Breast epithelium (tissue), 4 donors: Measurements from ENCODE around the gene KIAA1217. TPM values are rescaled to one million over a fixed set of nuclear protein-coding genes. Genes with fewer than 3 reads are reported as not detected.

ENCODE experiments used
- DNase-seq, 2 donors: peaks; one replicate each; pipeline ENCODE4 v3.0.0-alpha.2; 2019; ENCODE audit warnings: low spot score in 2 of 2
- H3K27ac ChIP-seq, 2 donors: fragments of 200-600 bp; sonication (generic) in 1 of 2; one replicate each; pipeline ENCODE4 v1.5.1; 2016 to 2019; ENCODE audit warnings: mild to moderate bottlenecking in 1 of 2
- H3K27me3 ChIP-seq, 2 donors: fragments of 200-600 bp; sonication (generic) in 1 of 2; one replicate each; pipeline versions ENCODE4 v1.5.1 to v1.6.0; 2017 to 2019; ENCODE audit warnings: control low read depth in 1 of 2, mild to moderate bottlenecking in 1 of 2
- H3K36me3 ChIP-seq: fragments of 200-600 bp; one replicate; pipeline ENCODE4 v1.5.1; 2019
- H3K4me1 ChIP-seq, 2 donors: fragments of 200-600 bp; sonication (generic); one replicate each; pipeline ENCODE4 v1.5.1; 2016 to 2019; ENCODE audit warnings: control low read depth in 1 of 2
- H3K4me3 ChIP-seq, 3 donors: fragments of 200-600 bp; sonication (generic); 1 replicate in 2 of 3; 2 replicates in 1 of 3; pipeline ENCODE4 v1.5.1; 2016 to 2019; ENCODE audit warnings: mild to moderate bottlenecking in 3 of 3, moderate library complexity in 2 of 3
- H3K9me3 ChIP-seq, 2 donors: fragments of 200-600 bp; sonication (generic) in 1 of 2; one replicate each; pipeline ENCODE4 v1.5.1; 2016 to 2019; ENCODE audit warnings: control low read depth in 1 of 2
- POLR2A ChIP-seq: fragments of 450-650 bp; IDR thresholded peaks from one replicate; pipeline ENCODE4 v1.6.1; 2016; ENCODE audit warnings: antibody characterized with exemption, mild to moderate bottlenecking, moderate library complexity
- POLR2AphosphoS5 ChIP-seq, 3 donors: sonication (generic); formaldehyde crosslinking; IDR thresholded peaks; one replicate each; pipeline ENCODE4 v1.6.1; 2017; ENCODE audit warnings: antibody characterized with exemption in 3 of 3
- intact Hi-C: fragments of 100-400 bp; cut with DNase I; formaldehyde crosslinking; loops from one replicate; pipeline ENCODE4 v1.15.1; 2023; ENCODE audit warnings: low total_unique reads
- total RNA-seq, 3 donors: library from RNA; depleted of rRNA; stranded (reverse); fragments of >200 nt; gene quantifications; one replicate each; pipeline ENCODE4 v1.1.0, GENCODE V29; 2016
- TF ChIP-seq, protein P1 (sequence below), 3 donors: fragments of 450-650 bp; IDR thresholded peaks; one replicate each; pipeline ENCODE4 v1.5.1; 2016 to 2017; ENCODE audit warnings: antibody characterized with exemption in 3 of 3, mild to moderate bottlenecking in 3 of 3, moderate library complexity in 3 of 3

Gene KIAA1217
- total RNA-seq, 3 donors from 2014 or later, result 19.7 to 154 (median 83.6) TPM

DNA sequence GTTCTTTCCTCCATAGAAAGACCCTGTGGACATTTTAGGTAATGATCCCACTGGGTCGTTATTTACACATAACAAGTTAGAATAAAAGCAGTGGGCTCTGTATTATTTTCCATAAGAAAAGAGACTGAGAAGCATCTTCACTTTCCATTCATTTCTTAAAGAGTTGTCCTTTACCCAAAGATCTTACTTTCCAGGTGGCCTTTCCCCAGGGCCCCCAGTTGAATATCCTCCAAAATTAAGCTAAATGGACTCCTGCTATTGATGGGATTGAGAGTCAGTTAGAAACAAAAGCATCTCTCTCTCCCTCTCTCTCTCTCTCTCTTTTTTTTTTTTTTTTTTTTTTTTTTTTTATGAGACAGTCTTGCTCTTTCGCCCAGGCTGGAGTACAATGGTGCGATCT is 224.8 kb downstream of the KIAA1217 start:
- no peak overlapping the region for H3K27ac ChIP-seq
- no peaks in the 10 kb centered on the region for H3K27me3 ChIP-seq
- TF ChIP-seq POLR2A (no peak), POLR2AphosphoS5 (IDR thresholded peaks at IDR 0.05) (no peak)
- TF ChIP-seq, protein P1, sequence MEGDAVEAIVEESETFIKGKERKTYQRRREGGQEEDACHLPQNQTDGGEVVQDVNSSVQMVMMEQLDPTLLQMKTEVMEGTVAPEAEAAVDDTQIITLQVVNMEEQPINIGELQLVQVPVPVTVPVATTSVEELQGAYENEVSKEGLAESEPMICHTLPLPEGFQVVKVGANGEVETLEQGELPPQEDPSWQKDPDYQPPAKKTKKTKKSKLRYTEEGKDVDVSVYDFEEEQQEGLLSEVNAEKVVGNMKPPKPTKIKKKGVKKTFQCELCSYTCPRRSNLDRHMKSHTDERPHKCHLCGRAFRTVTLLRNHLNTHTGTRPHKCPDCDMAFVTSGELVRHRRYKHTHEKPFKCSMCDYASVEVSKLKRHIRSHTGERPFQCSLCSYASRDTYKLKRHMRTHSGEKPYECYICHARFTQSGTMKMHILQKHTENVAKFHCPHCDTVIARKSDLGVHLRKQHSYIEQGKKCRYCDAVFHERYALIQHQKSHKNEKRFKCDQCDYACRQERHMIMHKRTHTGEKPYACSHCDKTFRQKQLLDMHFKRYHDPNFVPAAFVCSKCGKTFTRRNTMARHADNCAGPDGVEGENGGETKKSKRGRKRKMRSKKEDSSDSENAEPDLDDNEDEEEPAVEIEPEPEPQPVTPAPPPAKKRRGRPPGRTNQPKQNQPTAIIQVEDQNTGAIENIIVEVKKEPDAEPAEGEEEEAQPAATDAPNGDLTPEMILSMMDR (IDR thresholded peaks at IDR 0.05), result no peak

DNA sequence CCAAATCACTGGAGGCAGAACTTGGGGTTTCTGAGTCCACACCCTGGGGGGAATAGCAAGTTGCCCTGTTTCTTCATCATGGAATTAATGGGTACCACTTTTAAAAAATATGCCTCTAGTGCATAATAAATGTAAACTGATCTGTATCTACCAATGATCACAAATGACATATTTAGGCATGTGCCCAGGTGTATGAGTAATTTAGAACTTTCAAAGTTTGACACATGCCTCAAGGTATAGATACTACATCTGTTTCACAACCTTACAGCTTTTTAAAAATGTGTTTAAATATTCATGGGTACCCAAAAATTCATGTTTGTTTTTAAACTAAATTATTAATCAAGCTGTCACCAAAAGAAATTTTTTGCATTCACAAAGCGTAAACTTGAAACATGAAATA is 226.0 kb downstream of the KIAA1217 start:
- Histone ChIP-seq H3K27me3 (no peaks in the 10 kb centered on the region), H3K4me3 (no peak overlapping the region), H3K36me3 (no peaks in the 10 kb centered on the region), H3K9me3 (no peaks in the 10 kb centered on the region), H3K4me1 (no peaks in the 10 kb centered on the region), H3K27ac (no peak overlapping the region)
- TF ChIP-seq POLR2A (no peak), POLR2AphosphoS5 (IDR thresholded peaks at IDR 0.05) (no peak)
- TF ChIP-seq, protein P1 (IDR thresholded peaks at IDR 0.05), result no peak
- intact Hi-C loops, result loop anchor here (10.0 kb wide), 1 partner anchor 790 kb away; no protein-coding TSS in a partner anchor
- DNase-seq, result no peak

More for the DNA sequence above, 224.8 kb downstream of the KIAA1217 start:
- no peaks in the 10 kb centered on the region for H3K4me1 ChIP-seq
- no peaks in the 10 kb centered on the region for H3K9me3 ChIP-seq
- H3K4me3 ChIP-seq, result no peak overlapping the region
- DNase-seq, result no peak
- H3K36me3 ChIP-seq, result no peaks in the 10 kb centered on the region
- intact Hi-C loops, result loop anchor here (10.0 kb wide), 1 partner anchor 791 kb away; no protein-coding TSS in a partner anchor

DNA sequence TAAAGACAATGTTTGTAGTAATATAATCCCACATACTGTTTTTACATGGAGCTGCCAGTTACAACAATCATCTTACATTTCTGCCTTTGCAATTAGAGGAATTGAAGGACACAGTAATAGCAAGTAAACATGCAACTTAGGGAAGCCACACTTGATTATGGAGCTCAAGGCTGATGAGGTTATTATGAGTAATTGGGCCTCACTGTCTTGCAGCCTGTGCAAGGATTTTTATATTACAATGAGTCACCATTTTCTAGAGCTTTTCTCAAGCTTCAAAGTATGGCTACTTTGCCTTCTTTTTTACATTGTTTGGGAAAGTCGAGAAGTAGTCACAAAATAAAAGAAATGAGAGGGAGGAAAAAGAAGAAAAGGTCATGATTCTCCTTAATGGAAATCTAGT is 226.4 kb downstream of the KIAA1217 start:
- DNase-seq, result no peak
- TF ChIP-seq POLR2AphosphoS5 (IDR thresholded peaks at IDR 0.05) (no peak), POLR2A (no peak)
- TF ChIP-seq, protein P1 (IDR thresholded peaks at IDR 0.05), result no peak
- Histone ChIP-seq H3K27me3 (no peaks in the 10 kb centered on the region), H3K27ac (no peak overlapping the region), H3K9me3 (no peaks in the 10 kb centered on the region), H3K4me3 (no peak overlapping the region), H3K36me3 (no peaks in the 10 kb centered on the region), H3K4me1 (no peaks in the 10 kb centered on the region)
- intact Hi-C loops, result loop anchor here (10.0 kb wide), 1 partner anchor 789 kb away; no protein-coding TSS in a partner anchor

DNA sequence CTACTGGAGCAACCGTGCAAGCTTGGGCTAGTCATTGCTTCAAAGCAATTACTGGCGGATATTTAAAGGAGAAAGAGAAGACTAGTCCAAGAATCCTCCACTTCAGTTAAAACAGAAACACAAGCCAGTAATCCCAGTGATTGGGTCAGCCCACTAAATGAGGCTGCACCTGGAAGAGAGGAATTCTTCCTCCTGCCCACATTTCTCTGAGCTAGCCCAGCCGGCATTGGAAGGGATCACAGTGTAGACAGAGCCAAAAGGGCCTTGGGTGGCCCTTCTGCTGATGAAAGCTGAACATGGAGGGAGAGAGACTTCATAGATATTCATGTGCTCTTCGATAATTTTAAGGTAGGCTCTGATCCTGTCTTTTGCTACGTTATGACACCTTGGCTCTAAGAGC is 228.4 kb downstream of the KIAA1217 start:
- DNase-seq, result peak in 1 of 2 donors; percentile 64
- Histone ChIP-seq H3K4me1 (no peaks in the 10 kb centered on the region), H3K4me3 (peak overlapping the region in 1 of 3 donors; percentile 23), H3K9me3 (no peaks in the 10 kb centered on the region), H3K27me3 (no peaks in the 10 kb centered on the region), H3K27ac (peak overlapping the region; percentile 0 to 68), H3K36me3 (no peaks in the 10 kb centered on the region)
- intact Hi-C loops, result loop anchor here (10.0 kb wide), 1 partner anchor 787 kb away; no protein-coding TSS in a partner anchor
- TF ChIP-seq POLR2A, result no peak
- TF ChIP-seq, protein P1 (IDR thresholded peaks at IDR 0.05), result no peak
- TF ChIP-seq POLR2AphosphoS5 (IDR thresholded peaks at IDR 0.05), result no peak

DNA sequence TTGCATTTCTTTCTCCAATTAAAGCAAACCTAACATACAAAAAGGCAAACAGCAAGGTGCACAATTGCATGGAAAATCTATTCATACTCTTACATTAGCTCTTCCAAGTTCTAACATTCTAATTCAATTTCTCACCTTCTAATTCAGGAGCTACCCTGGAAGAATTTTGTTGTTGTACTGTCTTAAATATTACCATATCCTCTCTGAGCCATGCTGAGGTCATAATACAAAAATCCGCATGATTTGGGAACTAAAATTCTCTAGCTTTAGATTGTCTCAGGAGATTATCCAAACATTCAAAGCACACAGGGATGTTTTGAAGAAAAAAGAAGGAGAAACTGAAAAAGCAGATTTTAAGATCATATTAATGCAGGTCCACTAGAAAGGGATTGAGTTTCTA is 229.9 kb downstream of the KIAA1217 start:
- H3K27ac ChIP-seq, result peak overlapping the region in 1 of 2 donors; percentile 56
- intact Hi-C loops, result loop anchor here (10.0 kb wide), 1 partner anchor 786 kb away; no protein-coding TSS in a partner anchor

More for the DNA sequence above, 229.9 kb downstream of the KIAA1217 start:
- no peaks in the 10 kb centered on the region for H3K9me3 ChIP-seq
- H3K27me3 ChIP-seq, result no peaks in the 10 kb centered on the region
- no peaks in the 10 kb centered on the region for H3K4me1 ChIP-seq
- no peak for TF ChIP-seq POLR2AphosphoS5 (IDR thresholded peaks at IDR 0.05)
- TF ChIP-seq, protein P1 (IDR thresholded peaks at IDR 0.05), result no peak
- TF ChIP-seq POLR2A, result no peak
- H3K4me3 ChIP-seq, result no peak overlapping the region
- no peaks in the 10 kb centered on the region for H3K36me3 ChIP-seq
- DNase-seq, result no peak
